Hepatocyte (in vitro differentiated cells): ENCODE measurements around the gene SNX25.

Experiments
- EZH2 ChIP-seq: fragments of 200-600 bp; sonication (generic); IDR thresholded peaks from 2 replicates; pipeline ENCODE4 v1.6.1; 2016; ENCODE audit warnings: antibody characterized with exemption, mild to moderate bottlenecking, borderline replicate concordance
- EZH2phosphoT487 ChIP-seq: fragments of 200-600 bp; sonication (generic); IDR thresholded peaks from one replicate; pipeline ENCODE4 v1.6.1; 2018; ENCODE audit warnings: antibody characterized with exemption, mild to moderate bottlenecking, low read depth, moderate library complexity; ENCODE audit not compliant: unreplicated experiment, severe bottlenecking
- TF ChIP-seq, protein P1 (sequence below): fragments of 200-600 bp; sonication (generic); IDR thresholded peaks from 2 replicates; pipeline ENCODE4 v1.5.1; 2016; ENCODE audit warnings: antibody characterized with exemption, mild to moderate bottlenecking; ENCODE audit not compliant: poor library complexity

DNA sequence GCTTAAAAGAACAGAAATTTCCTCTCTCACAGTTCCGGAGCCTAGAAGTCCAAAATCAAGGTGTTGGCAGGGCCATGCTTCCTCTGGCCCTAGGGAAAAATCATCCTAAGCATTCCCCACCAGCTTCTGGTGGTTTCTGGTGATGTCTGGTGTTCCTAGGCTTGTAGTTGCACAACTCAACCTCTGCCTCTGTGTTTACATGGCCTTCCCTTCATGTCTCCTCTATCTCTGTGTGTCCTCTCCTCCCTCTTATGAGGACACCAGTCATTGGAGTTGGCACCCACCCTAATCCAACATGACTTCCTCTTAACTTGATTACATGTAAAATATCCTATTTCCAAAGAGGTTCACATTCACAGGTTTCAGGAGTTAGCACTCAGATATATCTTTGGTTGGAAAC is 170.9 kb downstream of the SNX25 start:
- TF ChIP-seq, protein P1, sequence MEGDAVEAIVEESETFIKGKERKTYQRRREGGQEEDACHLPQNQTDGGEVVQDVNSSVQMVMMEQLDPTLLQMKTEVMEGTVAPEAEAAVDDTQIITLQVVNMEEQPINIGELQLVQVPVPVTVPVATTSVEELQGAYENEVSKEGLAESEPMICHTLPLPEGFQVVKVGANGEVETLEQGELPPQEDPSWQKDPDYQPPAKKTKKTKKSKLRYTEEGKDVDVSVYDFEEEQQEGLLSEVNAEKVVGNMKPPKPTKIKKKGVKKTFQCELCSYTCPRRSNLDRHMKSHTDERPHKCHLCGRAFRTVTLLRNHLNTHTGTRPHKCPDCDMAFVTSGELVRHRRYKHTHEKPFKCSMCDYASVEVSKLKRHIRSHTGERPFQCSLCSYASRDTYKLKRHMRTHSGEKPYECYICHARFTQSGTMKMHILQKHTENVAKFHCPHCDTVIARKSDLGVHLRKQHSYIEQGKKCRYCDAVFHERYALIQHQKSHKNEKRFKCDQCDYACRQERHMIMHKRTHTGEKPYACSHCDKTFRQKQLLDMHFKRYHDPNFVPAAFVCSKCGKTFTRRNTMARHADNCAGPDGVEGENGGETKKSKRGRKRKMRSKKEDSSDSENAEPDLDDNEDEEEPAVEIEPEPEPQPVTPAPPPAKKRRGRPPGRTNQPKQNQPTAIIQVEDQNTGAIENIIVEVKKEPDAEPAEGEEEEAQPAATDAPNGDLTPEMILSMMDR, result no peak
- TF ChIP-seq EZH2phosphoT487, result no peak
- TF ChIP-seq EZH2, result no peak
